Vagina (tissue), 2 donors: Measurements from ENCODE around the gene ARHGAP32.

Experiments used
- CTCF ChIP-seq, 3 experiments: fragments of 450-650 bp in 2 of 3; fragments of 200-600 bp in 1 of 3; sonication (generic) in 1 of 3; IDR thresholded peaks; one replicate each; pipeline ENCODE4 v1.5.1; 2017 to 2019; ENCODE audit warnings: antibody characterized with exemption in 3 of 3, mild to moderate bottlenecking in 2 of 3, moderate library complexity in 2 of 3
- POLR2A ChIP-seq, 2 donors: fragments of 450-650 bp; IDR thresholded peaks; one replicate each; pipeline ENCODE4 v1.6.1; 2017; ENCODE audit warnings: antibody characterized with exemption in 2 of 2, mild to moderate bottlenecking in 2 of 2, moderate library complexity in 2 of 2
- POLR2AphosphoS5 ChIP-seq, 2 donors: sonication (generic); formaldehyde crosslinking; IDR thresholded peaks; one replicate each; pipeline ENCODE4 v1.9.0; 2017; ENCODE audit warnings: antibody characterized with exemption in 2 of 2, mild to moderate bottlenecking in 2 of 2, low read depth in 1 of 2; ENCODE audit not compliant: insufficient read depth in 1 of 2

GRCh38 chr11:128981254-128981653, 210.9 kb downstream of the ARHGAP32 start:
- TF ChIP-seq POLR2A (IDR thresholded peaks at IDR 0.05) (no peak), CTCF (IDR thresholded peaks at IDR 0.05) (no peak), POLR2AphosphoS5 (IDR thresholded peaks at IDR 0.05; ENCODE audit: insufficient read depth in 1 of 2, low read depth in 1 of 2) (no peak)
